ENCODE data around the gene STYXL1. TPM values are rescaled to one million over a fixed set of nuclear protein-coding genes. Genes with fewer than 3 reads are reported as not detected.

Gene STYXL1
- total and polyA plus RNA-seq, 8 donors = 13.3 to 47.6 (median 22.7) TPM

DNA sequence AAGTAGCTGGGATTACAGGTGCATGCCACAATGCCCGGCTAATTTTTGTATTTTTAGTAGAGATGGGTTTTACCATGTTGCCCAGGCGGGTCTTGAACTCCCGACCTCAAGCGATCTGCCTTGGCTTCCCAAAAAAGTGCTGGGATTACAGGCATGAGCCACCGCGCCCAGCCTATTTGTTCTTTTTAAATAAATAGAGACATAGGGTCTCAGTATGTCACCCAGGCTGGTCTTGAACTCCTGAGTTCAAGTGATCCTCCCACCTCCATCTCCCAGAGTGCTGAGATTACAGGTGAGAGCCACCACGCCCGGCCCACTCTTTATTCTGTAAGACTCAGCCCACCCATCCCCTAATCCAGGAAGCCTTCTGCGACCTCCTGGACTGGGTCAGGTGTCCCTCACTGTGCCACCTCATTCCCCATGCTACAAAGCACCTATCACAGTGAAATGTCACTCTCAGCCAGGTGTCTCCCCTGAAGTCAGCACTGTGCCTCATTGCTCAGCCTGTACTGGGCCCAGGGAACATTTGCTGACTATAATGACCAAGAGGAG lies 56.2 kb downstream of the STYXL1 start:
- DNase-seq (peak in 1 of 6 donors; percentile 32), FAIRE-seq (no peak), ATAC-seq (no peak)
- Histone ChIP-seq H3K27ac (peak overlapping the region in 3 of 4 donors; percentile 2 to 64 (median 62)), H3K36me3 (peaks cover 0 to 15% (median 0%) of the 10 kb centered on the region in 3 donors), H3K27me3 (no peaks in the 10 kb centered on the region), H3K4me3 (no peak overlapping the region), H3K4me1 (peaks cover 0 to 9% (median 0%) of the 10 kb centered on the region in 3 donors), H3K9me3 (no peaks in the 10 kb centered on the region)
- intact Hi-C loops (cut with DNase I) = no loop called here
- 93 to 95% methylated on average over 9 of the region's 9 CpGs for WGBS, 2 donors
- TF ChIP-seq, protein P1, sequence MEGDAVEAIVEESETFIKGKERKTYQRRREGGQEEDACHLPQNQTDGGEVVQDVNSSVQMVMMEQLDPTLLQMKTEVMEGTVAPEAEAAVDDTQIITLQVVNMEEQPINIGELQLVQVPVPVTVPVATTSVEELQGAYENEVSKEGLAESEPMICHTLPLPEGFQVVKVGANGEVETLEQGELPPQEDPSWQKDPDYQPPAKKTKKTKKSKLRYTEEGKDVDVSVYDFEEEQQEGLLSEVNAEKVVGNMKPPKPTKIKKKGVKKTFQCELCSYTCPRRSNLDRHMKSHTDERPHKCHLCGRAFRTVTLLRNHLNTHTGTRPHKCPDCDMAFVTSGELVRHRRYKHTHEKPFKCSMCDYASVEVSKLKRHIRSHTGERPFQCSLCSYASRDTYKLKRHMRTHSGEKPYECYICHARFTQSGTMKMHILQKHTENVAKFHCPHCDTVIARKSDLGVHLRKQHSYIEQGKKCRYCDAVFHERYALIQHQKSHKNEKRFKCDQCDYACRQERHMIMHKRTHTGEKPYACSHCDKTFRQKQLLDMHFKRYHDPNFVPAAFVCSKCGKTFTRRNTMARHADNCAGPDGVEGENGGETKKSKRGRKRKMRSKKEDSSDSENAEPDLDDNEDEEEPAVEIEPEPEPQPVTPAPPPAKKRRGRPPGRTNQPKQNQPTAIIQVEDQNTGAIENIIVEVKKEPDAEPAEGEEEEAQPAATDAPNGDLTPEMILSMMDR (IDR thresholded peaks at IDR 0.05) = no peak

GRCh38 chr7:75989500-75990388 lies 58.1 kb downstream of the STYXL1 start:
- 30 to 35% methylated on average over 21 of the region's 21 CpGs for WGBS, 2 donors

DNA sequence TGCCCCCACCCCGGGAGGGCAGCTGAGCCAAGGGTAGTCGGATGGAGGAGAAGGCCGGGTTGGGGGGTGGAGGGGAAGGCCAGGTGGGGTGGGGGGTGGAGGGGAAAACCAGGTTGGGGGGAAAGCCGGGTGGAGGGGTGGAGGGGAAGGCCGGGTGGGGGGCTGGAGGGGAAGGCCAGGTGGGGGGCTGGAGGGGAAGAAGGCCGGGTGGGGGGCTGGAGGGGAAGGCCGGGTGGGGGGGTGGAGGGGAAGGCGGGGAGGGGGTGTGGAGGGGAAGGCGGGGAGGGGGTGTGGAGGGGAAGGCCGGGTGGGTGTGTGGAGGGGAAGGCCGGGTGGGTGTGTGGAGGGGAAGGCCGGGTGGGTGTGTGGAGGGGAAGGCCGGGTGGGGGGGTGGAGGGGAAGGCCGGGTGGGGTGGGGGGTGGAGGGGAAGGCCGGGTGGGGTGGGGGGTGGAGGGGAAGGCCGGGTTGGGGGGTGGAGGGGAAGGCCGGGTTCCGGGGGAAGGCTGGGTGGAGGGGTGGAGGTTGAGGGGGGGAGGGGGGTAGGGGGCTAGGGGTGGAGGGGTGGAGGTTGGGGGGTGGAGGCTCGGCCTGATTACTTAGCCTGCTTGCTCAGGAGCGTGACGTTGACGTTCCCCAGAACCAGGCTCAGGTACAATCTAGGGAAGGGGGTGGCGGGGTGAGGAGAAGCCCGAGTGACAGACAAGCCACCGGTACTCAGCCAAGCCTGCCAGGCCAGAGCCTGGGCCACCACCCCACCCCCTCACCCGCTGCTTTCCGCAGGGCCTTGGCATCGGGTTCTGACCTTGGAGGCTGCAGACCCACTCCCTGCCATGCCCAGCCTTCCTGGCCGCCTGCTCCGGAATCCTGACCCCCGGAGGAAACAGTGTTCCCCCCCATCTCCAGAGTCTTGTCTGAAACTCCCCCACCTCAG lies 59.0 kb downstream of the STYXL1 start:
- peak; percentile 26 to 69 (median 60) for ATAC-seq
- no peak overlapping the region for H3K4me3 ChIP-seq
- TF ChIP-seq, protein P1 (IDR thresholded peaks at IDR 0.05) = no peak
- H3K4me1 ChIP-seq = peaks cover 0 to 9% (median 0%) of the 10 kb centered on the region in 3 donors
- WGBS, 2 donors = 22 to 31% methylated on average over 9 to 19 of the region's 31 CpGs
- no peaks in the 10 kb centered on the region for H3K27me3 ChIP-seq
- FAIRE-seq = no peak
- H3K9me3 ChIP-seq = no peaks in the 10 kb centered on the region
- peak overlapping the region; percentile 42 to 64 (median 52) for H3K27ac ChIP-seq
- peaks cover 0 to 39% (median 0%) of the 10 kb centered on the region in 3 donors for H3K36me3 ChIP-seq
- intact Hi-C loops (cut with DNase I) = no loop called here
- DNase-seq = peak in 5 of 6 donors; percentile 71 to 90 (median 79)

More at GRCh38 chr7:75989500-75990388, 58.1 kb downstream of the STYXL1 start:
- H3K36me3 ChIP-seq = peaks cover 0 to 33% (median 0%) of the 10 kb centered on the region in 3 donors
- DNase-seq (peak in 4 of 6 donors; percentile 50 to 68 (median 58)), ATAC-seq (peak in 3 of 4 donors; percentile 6 to 11 (median 8)), FAIRE-seq (no peak)
- no peak overlapping the region for H3K4me3 ChIP-seq
- intact Hi-C loops (cut with DNase I) = no loop called here
- TF ChIP-seq, protein P1 (IDR thresholded peaks at IDR 0.05) = no peak
- H3K9me3 ChIP-seq = no peaks in the 10 kb centered on the region
- H3K27me3 ChIP-seq = no peaks in the 10 kb centered on the region
- peak overlapping the region; percentile 42 to 64 (median 52) for H3K27ac ChIP-seq
- peaks cover 0 to 9% (median 0%) of the 10 kb centered on the region in 3 donors for H3K4me1 ChIP-seq

DNA sequence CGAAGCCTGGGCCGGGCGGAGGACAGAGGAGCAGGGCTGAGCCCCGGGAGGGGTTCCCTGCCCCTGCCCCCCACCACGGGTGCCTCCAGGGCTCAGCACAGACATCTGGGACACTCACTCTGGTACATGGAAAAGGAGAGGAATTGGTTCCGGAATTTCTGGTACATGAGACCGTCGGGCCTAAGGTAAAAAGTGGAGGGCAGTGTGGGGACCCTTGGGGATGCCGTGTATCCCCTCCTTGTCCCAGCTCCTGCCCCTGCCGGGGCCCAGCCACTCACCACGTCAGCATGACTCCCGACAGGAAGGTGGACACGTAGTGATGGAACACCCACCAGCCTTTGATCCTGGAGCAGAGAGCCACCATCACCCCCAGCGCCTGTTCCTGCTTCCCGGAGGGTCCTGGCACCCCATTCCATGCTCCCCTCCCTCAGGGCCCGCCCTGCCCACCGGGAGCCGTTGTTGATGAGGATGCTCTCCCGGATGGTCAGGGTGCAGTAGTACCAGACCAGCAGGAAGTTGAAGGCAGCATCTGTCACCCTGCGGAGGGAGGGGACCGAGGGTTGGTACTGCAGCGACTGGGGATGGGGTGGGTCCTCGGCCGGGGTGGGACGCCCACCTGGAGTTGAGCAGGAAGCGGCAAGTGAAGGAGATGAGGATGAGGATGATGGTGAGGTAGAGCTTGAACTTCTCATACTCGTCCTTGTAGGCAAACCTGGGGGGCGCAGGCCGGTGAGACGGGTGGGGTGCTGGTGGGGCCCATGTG lies 59.8 kb downstream of the STYXL1 start:
- Histone ChIP-seq H3K4me1 (peaks cover 0 to 4% (median 0%) of the 10 kb centered on the region in 3 donors), H3K36me3 (peaks cover 0 to 42% (median 0%) of the 10 kb centered on the region in 3 donors), H3K27me3 (no peaks in the 10 kb centered on the region), H3K9me3 (no peaks in the 10 kb centered on the region), H3K4me3 (no peak overlapping the region), H3K27ac (no peak overlapping the region)
- no peak for ATAC-seq
- TF ChIP-seq, protein P1 (IDR thresholded peaks at IDR 0.05) = no peak
- FAIRE-seq = no peak
- DNase-seq = peak in 2 of 6 donors; percentile 16 to 71
- intact Hi-C loops (cut with DNase I) = no loop called here
- 90 to 91% methylated on average over 30 of the region's 30 CpGs for WGBS, 2 donors
